ENCODE measurements around the gene FOXN3. TPM values are rescaled to one million over a fixed set of nuclear protein-coding genes. Genes with fewer than 3 reads are reported as not detected.

Gene FOXN3
- total RNA-seq, 1 donor from 2014 or later: 122 TPM

- H4K20me1 ChIP-seq (ENCODE audit: insufficient read depth, low read length): peaks cover 83% of the 10 kb centered on the region
- peaks cover 92% of the 10 kb centered on the region for H3K79me2 ChIP-seq (ENCODE audit: insufficient read depth, low read length)
- no peak overlapping the region for H3K9ac ChIP-seq (ENCODE audit: low read length)
- Mint-ChIP-seq H3K27me3 (ENCODE audit: low read depth, unreplicated experiment) (no peaks in the 10 kb centered on the region), H3K36me3 (ENCODE audit: low read depth, unreplicated experiment) (peaks cover 18% of the 10 kb centered on the region), H3K9me3 (ENCODE audit: unreplicated experiment) (peaks cover 3% of the 10 kb centered on the region), H3K4me3 (ENCODE audit: unreplicated experiment) (no peak overlapping the region), H3K27ac (ENCODE audit: unreplicated experiment) (no peak overlapping the region), H3K4me1 (ENCODE audit: low read depth, unreplicated experiment) (peaks cover 20% of the 10 kb centered on the region)
- no peak overlapping the region for H2AFZ ChIP-seq (ENCODE audit: low read depth, low read length)
- peaks cover 5% of the 10 kb centered on the region for H3K4me1 ChIP-seq (ENCODE audit: insufficient read depth, low read length)
- TF ChIP-seq EZH2 (IDR thresholded peaks at IDR 0.05; ENCODE audit: insufficient read depth, low read length) (no peak), CTCF (IDR thresholded peaks at IDR 0.05; ENCODE audit: insufficient read depth, low read depth, low read length) (no peak)
- FAIRE-seq: no peak
- H3K4me3 ChIP-seq (ENCODE audit: insufficient read depth, low read depth, low read length): no peak overlapping the region
- DNase-seq (ENCODE audit: low read depth): peak; percentile 65
- no peak overlapping the region for H3K4me2 ChIP-seq (ENCODE audit: low read length)
- no peaks in the 10 kb centered on the region for H3K36me3 ChIP-seq (ENCODE audit: insufficient read depth, low read length)
- H3K27me3 ChIP-seq (ENCODE audit: insufficient read depth, low read length): no peaks in the 10 kb centered on the region
- H3K9me3 ChIP-seq (ENCODE audit: insufficient read depth, low read depth, low read length): no peaks in the 10 kb centered on the region
- no peak overlapping the region for H3K27ac ChIP-seq (ENCODE audit: low read depth, low read length)
These were observed 30.7 kb downstream of the FOXN3 start for GRCh38 chr14:89386212-89386886.

GRCh38 chr14:89384636-89385035 lies 32.4 kb downstream of the FOXN3 start:
- no peak for TF ChIP-seq CTCF (IDR thresholded peaks at IDR 0.05; ENCODE audit: insufficient read depth, low read depth, low read length)
- no peak for TF ChIP-seq EZH2 (IDR thresholded peaks at IDR 0.05; ENCODE audit: insufficient read depth, low read length)

GRCh38 chr14:89384023-89384422 lies 33.0 kb downstream of the FOXN3 start:
- Mint-ChIP-seq H3K4me1 (ENCODE audit: low read depth, unreplicated experiment) (peaks cover 19% of the 10 kb centered on the region), H3K4me3 (ENCODE audit: unreplicated experiment) (no peak overlapping the region), H3K27me3 (ENCODE audit: low read depth, unreplicated experiment) (no peaks in the 10 kb centered on the region), H3K27ac (ENCODE audit: unreplicated experiment) (no peak overlapping the region), H3K9me3 (ENCODE audit: unreplicated experiment) (peaks cover 3% of the 10 kb centered on the region), H3K36me3 (ENCODE audit: low read depth, unreplicated experiment) (peaks cover 24% of the 10 kb centered on the region)
- no peak for TF ChIP-seq EZH2 (IDR thresholded peaks at IDR 0.05; ENCODE audit: insufficient read depth, low read length)
- no peak for TF ChIP-seq CTCF (IDR thresholded peaks at IDR 0.05; ENCODE audit: insufficient read depth, low read depth, low read length)
- Histone ChIP-seq H3K27me3 (ENCODE audit: insufficient read depth, low read length) (no peaks in the 10 kb centered on the region), H4K20me1 (ENCODE audit: insufficient read depth, low read length) (peaks cover 80% of the 10 kb centered on the region), H3K4me2 (ENCODE audit: low read length) (no peak overlapping the region), H3K4me1 (ENCODE audit: insufficient read depth, low read length) (no peaks in the 10 kb centered on the region), H3K79me2 (ENCODE audit: insufficient read depth, low read length) (peaks cover 92% of the 10 kb centered on the region), H3K27ac (ENCODE audit: low read depth, low read length) (no peak overlapping the region), H3K9me3 (ENCODE audit: insufficient read depth, low read depth, low read length) (no peaks in the 10 kb centered on the region), H3K9ac (ENCODE audit: low read length) (no peak overlapping the region), H2AFZ (ENCODE audit: low read depth, low read length) (no peak overlapping the region), H3K4me3 (ENCODE audit: insufficient read depth, low read depth, low read length) (no peak overlapping the region), H3K36me3 (ENCODE audit: insufficient read depth, low read length) (no peaks in the 10 kb centered on the region)
- DNase-seq (ENCODE audit: low read depth) (no peak), FAIRE-seq (no peak)

More at GRCh38 chr14:89384636-89385035, 32.4 kb downstream of the FOXN3 start:
- Histone ChIP-seq H3K4me1 (ENCODE audit: insufficient read depth, low read length) (no peaks in the 10 kb centered on the region), H3K4me2 (ENCODE audit: low read length) (no peak overlapping the region), H3K36me3 (ENCODE audit: insufficient read depth, low read length) (no peaks in the 10 kb centered on the region), H3K9me3 (ENCODE audit: insufficient read depth, low read depth, low read length) (no peaks in the 10 kb centered on the region), H3K4me3 (ENCODE audit: insufficient read depth, low read depth, low read length) (no peak overlapping the region), H3K27me3 (ENCODE audit: insufficient read depth, low read length) (no peaks in the 10 kb centered on the region), H3K79me2 (ENCODE audit: insufficient read depth, low read length) (peaks cover 92% of the 10 kb centered on the region), H3K27ac (ENCODE audit: low read depth, low read length) (no peak overlapping the region), H4K20me1 (ENCODE audit: insufficient read depth, low read length) (peaks cover 82% of the 10 kb centered on the region), H2AFZ (ENCODE audit: low read depth, low read length) (no peak overlapping the region), H3K9ac (ENCODE audit: low read length) (no peak overlapping the region)
- Mint-ChIP-seq H3K4me1 (ENCODE audit: low read depth, unreplicated experiment) (peaks cover 16% of the 10 kb centered on the region), H3K27ac (ENCODE audit: unreplicated experiment) (peak overlapping the region; percentile 55), H3K4me3 (ENCODE audit: unreplicated experiment) (no peak overlapping the region), H3K36me3 (ENCODE audit: low read depth, unreplicated experiment) (peaks cover 22% of the 10 kb centered on the region), H3K27me3 (ENCODE audit: low read depth, unreplicated experiment) (no peaks in the 10 kb centered on the region), H3K9me3 (ENCODE audit: unreplicated experiment) (peaks cover 3% of the 10 kb centered on the region)
- no peak for FAIRE-seq
- no peak for DNase-seq (ENCODE audit: low read depth)

Data from astrocyte (in vitro differentiated cells and primary cell).